Anterior cingulate cortex (tissue), 58 donors: ENCODE data around the gene MMP24.

Experiments
- DNase-seq, 58 donors: peaks; one replicate each; lab custom pipeline; 2025; lab: John Stamatoyannopoulos, UW

The MMP24 gene

DNA sequence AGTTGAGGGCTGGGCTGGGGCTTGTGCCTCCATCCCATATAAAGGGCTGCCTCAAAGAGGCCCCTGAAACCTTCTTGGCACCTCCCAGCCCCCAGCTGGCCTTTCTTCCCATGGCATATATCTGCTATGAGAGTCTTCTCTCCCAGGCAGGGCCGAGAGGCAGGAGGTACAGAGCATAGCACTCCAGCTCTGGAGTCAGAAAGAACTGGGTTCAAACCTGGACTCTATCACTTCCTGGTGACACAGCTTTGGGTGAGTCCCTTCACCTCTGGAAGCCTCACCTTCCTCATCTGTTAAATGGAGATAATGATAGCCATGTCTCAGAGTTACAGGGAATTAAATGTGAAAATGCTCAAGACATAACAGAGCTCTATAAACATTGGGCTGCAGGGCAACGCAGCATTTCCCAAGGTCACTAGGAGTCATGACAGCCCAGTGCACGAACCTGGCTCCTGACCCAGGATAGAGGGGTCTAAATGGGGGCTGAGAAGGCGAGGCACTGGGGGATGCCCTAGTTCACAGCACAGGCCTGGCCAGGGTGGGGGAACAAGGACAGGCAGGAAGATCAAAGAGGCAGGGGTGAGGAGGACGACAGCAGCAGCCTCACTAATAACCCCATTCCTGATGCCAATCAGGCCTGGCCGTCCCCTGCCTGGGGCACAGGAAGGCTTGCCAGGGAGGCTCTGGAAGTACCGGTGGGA, 63.8 kb downstream of the MMP24 start:
- DNase-seq, result no peak

DNA sequence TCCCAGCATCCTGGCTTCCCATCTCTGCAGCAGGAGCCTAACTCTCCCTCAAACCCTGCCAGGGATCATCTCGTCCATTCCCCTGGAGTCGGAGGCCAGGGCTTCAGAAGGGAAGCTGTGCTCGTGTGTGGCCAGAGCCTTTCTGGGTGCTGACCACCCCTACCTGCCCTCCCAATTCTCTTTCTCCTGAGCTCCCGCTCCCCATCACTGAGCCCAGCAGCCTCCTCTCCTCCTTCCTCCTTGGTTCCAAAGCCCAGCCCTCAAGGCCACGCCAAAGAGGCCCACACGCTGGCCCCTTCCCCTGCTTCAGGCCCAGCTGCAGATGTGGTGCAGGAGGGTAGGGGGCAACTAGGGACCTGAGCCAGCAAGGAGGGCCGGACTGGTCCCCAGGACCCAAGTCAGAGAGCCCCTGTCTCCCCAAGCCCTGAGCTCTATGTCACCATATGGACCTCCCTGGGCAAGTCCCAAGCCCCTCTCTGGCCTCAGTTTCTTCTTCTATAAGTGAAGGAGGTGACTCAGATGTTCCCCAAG, 64.5 kb downstream of the MMP24 start:
- DNase-seq, result no peak

DNA sequence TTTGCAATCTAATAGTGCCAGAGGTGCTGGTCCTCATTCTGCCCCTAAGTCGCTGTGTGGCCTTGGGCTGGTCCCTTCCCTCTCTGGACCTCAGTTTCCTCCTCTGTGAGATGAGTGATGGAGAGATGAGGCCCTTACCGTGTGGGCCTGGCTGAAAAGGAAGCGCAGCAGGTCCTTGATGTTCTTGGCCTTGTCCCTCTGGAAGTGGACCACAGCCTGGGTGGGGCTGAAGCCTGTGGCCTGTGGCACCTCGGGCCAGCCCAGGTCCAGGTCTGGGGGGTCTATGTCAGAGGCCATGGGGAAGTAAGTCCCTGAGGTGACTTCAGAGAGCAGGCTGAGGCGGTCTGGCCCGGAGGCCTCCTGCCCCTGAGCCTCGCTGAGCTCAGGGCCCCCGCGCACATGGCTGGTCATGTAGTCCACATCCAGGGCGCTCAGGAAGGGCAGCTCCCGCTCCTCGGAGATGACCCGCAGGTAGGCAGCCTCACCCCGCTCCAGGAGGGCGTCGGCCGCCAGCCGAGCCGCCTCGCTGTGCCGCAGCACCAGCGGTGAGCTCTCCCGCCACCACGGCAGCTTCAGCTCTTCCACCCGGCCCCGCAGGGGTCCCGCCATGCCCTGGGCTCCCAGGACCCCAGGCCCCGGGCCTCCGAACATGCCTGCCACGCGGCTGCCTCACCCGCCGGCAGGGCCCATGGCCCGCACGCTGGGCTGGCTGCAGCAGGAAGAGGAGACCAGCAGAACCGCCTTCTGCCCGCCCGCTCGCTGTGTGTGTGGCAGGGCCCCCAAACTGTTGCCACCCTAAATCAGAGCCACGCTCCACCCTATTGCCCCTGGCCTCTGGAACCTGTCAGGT, 65.4 kb downstream of the MMP24 start, which contains the start of gene FAM83C:
Gene FAM83C (minus strand): TSS at position 772 of the 850 bp plus-strand sequence. CDS start 121 bp downstream, at position 651.
- DNase-seq, result no peak

DNA sequence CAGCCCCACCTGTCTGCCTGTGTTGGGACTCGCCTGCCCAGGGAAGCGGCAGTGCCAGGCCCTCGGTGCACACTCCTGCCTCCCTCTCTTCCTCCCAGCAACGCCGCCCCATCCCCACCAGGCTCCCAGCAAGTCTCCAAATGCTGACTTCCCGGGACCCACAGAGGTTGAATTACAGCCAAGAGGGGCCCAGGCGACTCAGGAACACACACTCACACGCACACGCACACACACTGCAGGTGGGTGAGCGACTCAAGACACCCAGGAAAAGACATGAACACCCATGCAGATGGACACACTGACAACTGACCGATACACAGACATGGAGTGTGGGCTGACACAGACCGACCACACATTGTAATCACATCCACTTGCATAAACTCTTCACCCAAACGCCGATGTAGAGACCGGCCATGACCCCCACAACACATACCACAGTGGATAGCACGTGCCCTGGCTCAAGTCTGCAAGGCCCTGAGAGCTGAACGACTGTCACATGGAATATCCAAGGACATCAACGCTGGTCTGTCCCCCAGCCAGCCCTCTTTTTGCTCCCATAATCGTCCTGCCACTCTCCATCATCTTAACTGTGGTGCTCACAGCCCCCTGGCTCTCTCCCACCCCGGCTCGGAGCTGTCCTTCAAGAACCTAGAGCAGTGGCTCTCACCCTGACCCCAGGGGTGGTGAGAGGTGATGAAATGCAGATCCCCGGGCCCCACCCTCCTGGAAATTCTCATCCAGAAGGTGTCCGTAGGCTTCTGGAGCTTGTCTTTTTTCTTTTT, 66.2 kb downstream of the MMP24 start:
- DNase-seq, result no peak

DNA sequence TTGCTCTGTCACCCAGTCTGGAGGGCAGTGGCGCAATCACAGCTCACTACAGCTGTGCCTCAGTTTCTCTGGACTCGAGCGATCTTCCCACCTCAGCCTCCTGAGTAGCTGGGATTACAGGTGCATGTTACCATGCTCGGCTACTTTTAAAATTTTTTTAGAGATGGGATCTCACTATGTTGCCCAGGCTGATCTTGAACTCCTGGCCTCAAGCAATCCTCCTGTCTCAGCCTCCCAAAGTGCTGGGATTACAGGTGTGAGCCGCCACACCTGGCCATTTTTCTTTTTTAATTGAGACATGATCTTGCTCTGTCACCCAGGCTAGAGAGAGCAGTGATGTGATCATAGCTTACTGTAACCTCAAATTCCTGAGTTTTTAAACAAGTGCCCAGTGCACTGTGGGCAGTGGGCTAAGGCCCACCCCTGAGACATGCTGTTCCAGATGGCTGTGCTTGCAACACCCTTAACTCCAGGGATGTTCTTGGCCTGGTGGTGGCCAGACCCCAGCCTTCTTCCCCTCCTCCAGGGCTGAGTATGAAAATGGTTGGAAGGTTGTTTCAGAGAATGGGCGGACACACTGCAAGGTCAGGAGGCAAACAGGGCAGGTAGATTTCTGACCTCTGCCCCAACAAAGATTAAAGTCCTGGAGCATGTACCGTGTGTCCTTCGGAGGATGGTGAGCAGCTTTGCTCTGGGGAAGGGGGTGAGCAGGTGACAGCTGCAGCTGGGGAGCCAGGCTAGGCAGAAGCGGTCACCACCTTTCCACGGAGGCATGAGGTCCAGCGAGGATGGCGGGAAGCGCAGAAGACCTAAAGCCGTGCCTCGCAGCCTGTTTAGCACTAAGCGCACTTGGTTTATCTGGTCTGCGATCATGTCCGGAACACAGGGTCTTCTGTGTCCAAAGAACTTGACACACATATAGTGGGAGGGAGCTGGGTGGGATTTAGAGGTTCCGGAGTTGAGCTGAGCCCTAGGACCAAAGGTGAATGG, 67.1 kb downstream of the MMP24 start:
- DNase-seq, result no peak

DNA sequence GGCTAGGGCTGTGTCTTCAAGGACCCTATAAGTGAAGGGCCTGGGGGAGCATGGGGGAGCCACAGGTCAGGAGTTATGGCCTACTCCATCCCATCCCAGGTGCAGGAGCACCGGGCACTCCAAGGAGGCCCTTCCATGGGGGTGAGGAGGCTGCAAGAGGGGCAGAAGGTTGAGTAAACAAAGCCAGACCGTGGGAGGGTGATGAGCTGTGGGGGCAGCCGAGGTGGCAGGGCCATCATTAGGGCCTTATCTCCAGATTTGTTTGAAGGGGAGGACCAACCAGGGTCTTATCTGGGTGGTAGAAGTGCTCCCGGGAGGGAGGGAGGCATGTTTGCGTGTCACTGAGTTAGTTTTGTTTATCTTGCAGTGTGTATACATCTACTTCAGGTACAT, 67.8 kb downstream of the MMP24 start:
- DNase-seq, result no peak

DNA sequence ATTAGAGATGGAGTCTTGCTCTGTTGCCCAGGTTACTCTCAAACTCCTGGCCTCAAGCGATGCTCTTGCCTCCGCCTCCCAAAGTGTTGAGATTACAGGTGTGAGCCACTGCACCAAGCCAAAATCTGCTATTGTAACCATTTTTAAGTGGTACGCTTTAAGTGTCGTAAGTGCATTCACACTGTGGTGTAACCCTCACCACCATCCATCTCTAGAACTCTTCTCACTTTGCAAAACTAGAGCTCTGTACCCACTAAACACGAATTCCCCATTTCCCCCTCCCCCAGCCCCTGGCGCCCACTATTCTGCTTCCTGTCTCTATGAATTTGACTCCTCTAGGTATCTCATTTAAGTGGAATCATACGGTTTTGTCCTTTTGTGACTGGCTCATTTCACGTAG, 68.6 kb downstream of the MMP24 start:
- no peak for DNase-seq

DNA sequence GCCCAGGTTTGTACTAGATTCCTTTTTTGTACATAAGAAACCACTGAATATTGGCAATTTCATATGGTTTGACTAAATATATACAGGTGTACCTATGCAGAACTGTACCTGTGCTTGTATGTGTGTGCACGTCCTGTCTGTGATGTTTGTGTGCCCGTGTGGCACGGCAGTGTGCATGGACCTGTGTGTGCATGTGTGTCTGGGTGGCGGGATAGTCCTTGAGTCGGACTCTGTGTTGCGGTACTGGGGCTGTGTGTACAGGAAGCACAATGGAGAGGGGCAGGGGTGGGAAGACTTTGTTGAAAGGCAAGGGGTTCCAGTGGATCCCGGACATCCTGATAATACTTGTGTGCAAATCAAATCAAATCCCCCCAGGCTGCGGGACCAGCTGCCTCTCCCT, 69.2 kb downstream of the MMP24 start:
- no peak for DNase-seq

DNA sequence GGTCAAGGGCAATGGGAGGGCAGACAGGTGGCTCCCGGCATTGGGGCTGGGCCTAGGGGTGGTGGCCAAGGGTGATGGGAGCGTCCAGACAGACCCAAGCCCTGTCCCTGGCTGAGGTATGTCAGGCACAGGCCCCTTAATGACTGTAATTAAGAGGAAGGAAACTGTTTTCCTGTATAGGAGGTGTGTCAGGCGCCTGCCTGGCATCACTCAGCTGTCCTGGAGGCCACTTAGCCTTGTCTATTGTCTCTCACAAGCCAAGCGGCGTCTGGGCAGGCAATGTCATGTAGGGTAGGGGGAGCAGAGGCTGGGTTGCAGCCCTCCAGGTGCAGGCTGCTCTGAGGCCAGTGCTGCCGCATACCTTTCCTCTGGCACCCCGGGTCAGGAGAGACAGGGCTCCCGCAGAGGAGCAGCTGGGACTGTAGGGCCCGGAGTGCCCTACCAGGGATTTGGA, 69.6 kb downstream of the MMP24 start:
- DNase-seq, result no peak

DNA sequence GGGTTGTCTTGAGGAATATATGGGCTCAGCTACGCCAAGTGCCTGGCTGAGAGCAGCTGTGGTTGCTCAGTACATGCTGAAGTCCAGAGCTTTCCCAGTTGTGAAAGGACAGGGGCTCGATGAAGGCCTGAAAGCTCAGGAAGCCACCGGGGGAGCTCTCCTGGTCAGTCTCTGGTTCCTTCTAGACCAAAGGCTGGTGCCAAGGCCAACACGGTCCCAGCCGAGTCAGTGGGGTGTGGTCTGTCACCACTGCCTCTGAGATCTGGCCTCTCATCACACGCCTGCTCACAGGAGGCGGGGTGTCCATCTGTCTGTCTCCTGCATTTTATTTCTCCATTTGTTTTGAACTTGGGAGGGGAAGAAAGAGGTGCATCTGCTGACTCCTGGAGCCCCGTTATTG, 70.7 kb downstream of the MMP24 start:
- no peak for DNase-seq

DNA sequence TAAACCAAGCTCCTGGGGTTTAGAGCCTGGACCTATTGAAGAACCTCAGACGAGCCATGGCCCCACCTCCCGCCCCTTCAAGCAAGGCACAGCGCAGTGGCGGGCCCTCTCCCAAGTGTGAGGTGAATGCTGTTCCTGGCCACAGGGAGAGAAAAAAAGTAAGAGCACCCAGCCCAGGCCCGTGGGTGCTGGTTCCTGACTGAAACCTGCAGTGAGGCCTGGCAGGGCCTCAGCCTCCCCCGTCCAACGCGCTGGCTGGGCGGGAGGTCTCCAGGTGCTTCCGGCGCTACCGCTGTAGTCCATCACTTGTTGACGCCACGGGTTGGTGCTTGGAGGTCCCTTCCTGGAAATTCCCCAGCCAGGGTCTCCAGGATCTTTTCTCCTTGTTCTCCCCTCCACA, 71.2 kb downstream of the MMP24 start:
- DNase-seq, result no peak

DNA sequence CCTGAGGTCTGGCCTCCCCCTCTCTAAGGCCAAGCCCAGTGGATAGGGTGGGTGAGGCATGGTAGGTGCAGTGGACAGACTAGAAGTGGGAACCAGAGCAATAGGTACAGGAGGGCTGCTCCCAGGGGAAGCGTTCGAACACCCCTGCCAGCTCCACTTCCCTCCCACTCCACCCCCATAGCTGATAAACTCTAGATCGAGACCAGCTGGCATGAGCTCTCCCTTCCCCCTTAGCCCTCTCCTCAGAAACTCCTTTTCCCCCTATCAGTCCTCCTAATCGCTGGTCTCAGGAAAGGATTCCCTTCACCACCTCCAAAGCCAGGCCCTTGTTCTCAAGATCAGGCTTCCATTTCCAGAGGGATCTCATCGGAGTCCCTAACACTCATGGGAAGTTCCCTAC, 71.8 kb downstream of the MMP24 start:
- DNase-seq, result no peak

DNA sequence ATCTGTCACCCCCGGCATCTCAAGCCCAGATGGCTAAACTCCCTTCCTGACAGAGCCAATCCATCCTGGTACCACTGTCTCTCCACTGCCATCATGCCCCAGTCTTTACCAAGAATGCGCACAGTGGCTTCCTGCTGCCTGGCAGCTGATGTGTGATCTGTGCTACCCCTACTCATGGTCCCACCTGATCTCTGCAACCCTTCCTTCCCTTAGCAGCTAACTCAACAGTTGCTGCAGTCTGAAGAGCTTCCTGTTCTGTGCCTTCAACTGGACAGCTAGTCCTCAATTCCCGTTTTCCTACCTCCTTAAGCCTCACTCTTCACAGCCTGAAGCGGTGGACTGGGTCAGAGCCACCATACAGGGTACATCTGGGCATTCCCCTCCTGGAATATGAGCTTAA, 73.3 kb downstream of the MMP24 start:
- no peak for DNase-seq

DNA sequence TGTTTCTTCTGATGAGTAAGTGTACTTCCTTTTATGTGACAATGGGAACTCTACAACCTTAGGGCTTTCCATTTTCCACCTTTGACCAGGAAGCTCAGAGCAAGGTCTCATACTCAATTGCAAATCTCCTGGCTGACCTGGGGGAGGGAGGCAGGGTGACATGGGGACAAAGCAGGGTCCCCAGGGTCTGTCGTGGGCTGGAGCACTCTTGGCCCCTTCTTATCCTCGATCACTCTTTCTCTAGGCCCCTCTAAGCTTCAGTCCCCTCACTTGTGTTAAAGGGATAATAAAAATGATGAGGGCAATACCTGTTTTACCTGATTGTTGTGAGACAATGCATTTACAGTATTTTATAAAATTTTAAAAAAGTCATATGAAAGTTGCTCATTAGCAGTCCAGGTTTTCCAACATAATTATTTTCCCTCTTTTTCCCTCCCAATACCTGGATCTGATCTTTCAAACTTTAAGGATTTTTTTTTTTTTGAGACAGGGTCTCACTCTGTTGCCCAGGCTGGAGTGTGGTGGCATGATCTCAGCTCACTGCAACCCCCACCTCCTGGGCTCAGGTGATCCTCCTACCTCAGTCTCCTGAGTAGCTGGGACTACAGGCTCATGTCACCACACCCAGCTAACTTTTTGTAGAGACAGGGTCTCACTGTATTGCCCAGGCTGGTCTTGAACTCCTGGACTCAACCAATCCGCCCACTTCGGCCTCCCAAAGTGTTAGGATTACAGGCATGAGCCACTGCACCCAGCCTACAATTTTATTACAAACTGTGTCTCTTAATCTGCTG, 74.2 kb downstream of the MMP24 start:
- DNase-seq, result no peak

DNA sequence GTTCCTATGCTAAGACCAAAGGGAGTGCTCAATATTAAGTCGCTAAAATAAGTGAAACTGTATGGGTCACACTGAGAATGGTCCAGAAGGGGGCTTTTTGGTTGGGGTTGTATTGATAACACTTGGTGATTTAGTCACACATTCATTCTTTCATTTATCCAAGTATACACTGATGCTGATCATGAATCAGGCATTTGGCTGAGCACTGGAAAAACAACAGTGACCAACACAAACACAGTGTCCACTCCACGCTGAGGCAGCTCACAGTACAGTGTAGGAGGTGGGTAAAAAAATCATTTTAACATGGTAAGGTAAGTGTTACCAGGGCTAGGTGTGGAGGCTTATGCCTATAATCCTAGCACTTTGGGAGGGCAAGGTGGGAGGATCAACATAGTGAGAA, 74.9 kb downstream of the MMP24 start:
- DNase-seq, result no peak

DNA sequence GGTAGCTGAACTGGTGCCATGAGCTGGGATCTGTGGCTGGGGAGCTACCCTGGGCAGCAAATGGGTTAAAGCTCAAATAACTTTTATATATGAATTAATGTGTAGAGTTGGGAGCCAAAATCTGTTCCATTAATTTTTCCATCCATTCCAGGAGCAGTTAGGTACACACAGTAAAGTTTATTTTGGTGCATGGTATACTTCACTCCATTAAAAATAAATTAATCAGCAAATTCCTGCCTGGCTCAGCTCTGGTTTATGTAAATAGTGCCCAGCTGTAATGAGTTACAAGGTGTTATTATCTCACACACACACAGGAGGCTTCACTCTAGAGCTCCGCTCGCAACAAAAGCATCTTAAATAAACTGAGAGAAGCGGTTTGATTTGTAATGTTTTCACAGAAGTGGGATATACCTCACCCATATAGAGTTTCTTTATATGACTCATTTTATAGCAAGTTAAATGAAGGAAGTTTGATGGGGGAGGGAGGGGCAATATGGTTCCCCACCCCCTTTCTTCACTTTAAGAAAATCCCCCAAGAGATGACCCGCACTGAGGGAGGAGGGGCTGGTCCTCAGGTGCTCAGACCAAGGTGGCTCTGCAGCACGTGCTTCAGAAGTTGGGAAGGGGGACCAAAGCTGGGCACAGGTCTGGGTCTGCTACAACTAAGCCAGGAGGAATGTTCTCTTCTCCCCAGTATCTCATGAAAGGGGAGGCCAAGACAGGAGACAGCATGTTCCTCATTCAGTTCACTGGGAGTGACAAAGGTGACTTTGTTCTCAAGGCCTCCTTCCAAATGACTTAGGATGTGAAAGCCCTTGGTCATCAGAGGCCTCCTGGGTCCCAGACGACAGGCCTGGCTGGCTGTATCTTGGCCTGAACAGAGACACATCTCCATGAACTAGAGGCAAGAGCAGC, 76.2 kb downstream of the MMP24 start:
- no peak for DNase-seq

DNA sequence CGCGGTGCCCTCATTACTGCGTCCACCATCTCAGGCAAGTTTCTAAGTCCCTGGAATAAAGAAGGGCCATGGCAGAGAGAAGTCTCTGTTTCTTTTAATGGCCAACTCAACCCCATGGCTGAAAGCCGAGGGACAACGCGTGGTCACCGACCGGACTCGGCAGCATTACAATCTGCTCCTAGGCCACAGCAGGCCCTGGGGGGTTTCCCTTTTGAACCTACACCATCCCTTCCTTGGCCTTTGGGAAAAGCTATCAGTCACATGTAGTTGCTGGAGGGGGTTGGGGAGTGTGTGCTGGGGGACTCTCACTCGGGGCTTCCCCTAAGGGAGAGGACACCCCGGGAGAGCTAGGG, 76.9 kb downstream of the MMP24 start:
- DNase-seq, result no peak
